LNCAP (cell line): ENCODE measurements around the gene DACT2.

Experiments
- TF ChIP-seq, protein P1 (sequence below): fragments of 450-650 bp; IDR thresholded peaks from 2 replicates; pipeline ENCODE4 v1.5.1; 2017; ENCODE audit warnings: mild to moderate bottlenecking

The DACT2 gene

DNA sequence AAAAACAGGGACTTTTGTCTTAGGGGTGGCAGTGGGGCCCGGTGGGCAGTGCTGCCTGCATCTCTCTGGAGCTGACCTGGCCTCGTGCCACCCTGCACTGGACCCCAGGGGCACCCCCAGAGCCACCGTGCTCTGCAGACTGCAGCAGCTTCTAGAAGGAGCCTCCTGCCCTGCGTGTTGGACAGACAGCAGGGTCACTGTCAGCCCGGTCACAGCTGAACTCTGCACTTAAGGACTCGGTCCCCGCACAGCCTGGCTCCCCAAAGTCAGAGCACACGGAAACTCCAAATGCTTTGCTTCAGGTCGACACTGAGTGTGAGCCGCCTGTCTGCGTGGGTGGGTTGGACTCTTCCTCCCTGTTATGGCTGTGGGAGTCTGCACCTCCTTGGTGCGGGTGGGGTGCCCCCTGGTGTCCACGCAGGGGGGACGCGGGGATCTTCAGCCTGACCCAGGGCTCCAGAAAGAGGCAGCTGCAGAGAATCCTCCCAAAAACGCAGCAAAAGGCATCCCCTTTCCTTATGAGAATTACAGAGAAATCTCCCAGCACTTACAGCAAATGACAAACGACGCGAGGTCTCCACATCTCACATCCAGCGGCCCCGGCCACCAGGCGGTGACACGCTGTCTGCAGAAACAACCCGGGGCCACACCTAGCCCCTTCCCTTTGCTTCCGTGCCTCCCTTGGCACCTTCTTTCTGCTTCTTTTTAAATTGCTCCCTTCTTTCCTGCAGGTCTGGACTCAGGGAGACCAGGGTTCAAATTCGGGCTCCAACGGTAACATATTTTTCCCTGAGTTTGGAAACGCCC, 36.3 kb upstream of the DACT2 start:
- TF ChIP-seq, protein P1, sequence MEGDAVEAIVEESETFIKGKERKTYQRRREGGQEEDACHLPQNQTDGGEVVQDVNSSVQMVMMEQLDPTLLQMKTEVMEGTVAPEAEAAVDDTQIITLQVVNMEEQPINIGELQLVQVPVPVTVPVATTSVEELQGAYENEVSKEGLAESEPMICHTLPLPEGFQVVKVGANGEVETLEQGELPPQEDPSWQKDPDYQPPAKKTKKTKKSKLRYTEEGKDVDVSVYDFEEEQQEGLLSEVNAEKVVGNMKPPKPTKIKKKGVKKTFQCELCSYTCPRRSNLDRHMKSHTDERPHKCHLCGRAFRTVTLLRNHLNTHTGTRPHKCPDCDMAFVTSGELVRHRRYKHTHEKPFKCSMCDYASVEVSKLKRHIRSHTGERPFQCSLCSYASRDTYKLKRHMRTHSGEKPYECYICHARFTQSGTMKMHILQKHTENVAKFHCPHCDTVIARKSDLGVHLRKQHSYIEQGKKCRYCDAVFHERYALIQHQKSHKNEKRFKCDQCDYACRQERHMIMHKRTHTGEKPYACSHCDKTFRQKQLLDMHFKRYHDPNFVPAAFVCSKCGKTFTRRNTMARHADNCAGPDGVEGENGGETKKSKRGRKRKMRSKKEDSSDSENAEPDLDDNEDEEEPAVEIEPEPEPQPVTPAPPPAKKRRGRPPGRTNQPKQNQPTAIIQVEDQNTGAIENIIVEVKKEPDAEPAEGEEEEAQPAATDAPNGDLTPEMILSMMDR = peak; percentile 85

DNA sequence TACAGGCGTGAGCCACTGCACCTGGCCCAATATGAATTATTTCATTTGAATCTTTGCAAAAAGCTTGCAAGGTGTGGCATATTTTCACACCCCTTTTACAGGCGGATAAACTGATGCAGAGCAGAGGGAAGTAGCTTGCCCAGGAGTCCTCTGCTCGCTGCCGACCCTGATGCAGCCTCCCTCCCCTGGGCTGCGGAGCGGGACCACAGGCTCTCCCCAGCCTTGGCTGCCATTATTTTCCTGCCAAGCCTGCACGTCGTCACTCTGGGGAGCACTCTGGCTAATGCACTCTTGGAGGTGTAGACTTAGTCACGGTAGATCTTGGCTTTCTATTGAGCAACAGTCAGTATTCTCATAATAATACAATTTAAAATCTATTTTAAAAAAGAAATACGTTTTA, 34.8 kb upstream of the DACT2 start:
- TF ChIP-seq, protein P1 = no peak

DNA sequence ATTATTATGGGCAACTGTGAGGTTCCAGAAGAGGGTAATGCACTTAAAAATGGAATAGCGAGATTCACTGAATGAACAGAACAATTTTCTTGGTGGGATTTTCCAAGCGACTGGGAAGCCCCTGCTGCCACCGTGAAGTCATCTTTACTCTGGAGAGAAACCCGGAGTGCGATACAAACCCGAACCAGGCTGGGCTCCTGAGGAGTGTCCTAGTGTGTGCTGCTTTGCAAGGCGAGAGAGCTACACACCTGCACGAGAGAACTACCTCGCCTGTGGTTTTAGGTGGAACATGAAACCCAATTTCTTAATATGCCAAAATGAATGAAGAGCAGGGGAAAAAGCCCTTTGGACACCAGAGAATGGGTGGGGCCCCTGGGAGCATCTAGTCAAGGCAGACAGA, 33.5 kb upstream of the DACT2 start:
- TF ChIP-seq, protein P1 = no peak

DNA sequence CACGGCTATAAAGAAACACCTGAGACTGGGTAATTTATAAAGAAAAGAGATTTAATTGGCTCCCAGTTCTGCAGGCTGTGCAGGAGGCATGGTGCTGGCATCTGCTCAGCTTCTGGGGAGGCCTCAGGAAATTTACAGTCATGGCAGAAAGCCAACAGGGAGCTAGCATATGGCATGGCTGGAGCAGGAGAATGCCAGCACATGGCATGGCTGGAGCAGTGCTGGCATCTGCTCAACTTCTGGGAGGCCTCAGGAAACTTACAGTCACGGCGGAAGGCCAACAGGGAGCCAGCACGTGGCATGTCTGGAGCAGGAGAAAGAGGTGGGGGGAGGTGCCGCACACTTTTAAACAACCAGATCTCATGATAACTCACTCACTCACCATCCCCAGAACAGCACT, 32.5 kb upstream of the DACT2 start:
- TF ChIP-seq, protein P1 = no peak

DNA sequence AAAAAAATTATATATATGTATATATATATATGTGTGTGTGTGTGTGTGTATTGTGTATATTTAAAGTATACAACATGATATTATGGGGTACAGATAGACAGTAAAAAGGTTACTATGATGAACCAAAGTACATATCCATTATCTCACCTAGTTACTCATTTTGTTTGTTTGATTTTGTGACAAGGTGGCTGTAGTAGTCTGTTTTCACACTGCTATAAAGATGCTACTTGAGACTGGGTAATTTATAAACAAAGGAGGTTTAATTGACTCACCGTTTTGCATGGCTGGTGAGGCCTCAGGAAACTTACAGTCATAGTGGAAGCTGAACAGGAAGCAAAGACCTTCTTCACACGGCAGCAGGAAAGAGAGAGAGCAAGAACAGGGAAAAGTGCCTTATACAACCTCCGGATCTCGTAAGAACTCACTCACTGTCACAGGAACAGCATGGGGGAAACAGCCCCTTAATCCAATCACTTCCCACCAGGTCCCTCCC, 30.2 kb upstream of the DACT2 start:
- TF ChIP-seq, protein P1 = no peak

DNA sequence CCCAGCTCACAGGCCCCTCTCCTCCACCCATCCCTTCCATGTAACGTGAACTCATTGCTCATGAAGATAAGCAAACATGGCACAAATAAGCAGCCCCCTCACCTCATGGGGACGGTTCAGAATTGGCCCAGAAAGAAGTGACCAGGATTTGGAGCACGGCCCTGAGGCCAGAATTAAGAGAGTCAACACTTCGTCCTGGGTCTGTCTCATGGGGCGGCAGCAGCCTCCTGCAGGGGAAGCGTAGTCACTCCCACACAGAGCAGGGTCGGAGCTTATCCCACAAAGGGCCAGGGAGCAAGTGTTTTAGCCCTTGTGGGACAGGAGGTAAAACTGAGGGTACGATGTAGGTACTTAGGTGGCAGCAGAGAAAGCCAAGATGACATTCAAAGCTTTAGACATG, 28.6 kb upstream of the DACT2 start:
- TF ChIP-seq, protein P1 = no peak

DNA sequence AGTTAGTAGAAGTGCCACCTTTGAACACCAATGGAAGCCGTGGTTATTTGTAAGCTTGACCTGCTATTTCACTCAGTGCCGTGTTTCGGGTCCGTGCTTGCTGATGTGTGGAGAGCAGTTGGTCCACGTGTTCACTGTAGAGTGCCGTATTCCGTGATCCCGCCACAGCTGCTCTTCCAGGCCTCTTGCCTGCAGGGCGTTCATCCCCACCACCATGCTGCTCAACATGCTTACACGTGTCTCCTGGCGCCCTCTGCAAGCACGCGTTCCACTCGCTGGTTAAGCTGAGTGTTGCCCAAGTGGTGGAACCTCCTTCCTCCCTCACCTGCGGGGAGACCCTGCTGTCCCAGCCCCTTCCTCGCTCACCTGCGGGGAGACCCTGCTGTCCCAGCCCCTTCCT, 28.0 kb upstream of the DACT2 start:
- TF ChIP-seq, protein P1 = no peak

DNA sequence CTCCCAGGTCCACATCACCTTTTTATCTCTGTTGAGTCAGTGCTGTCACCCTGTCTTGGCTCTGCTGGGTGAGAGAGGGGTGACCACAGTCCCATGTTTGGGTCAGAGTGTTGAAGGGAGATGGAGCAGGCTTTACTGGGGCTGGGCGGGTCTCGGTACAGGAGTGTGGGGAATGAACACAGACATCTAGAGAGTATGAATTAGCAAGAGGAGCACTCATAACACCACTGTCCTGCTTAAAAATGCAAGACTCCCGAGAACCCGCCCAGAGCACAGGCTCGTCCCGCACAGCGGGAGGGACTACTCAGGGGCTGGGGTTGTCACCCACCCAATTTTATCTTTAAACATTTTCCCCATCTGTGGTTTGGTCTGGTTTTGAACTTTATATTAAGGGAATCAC, 27.5 kb upstream of the DACT2 start:
- TF ChIP-seq, protein P1 = no peak
